ENCODE data around the gene KCNE1. TPM values are rescaled to one million over a fixed set of nuclear protein-coding genes. Genes with fewer than 3 reads are reported as not detected.

Gene KCNE1
- total RNA-seq, 3 donors from 2014 or later = 0.22 to 0.26 (median 0.25) TPM

Other genes starting within 250 kb of the KCNE1 start
- not detected for gene KCNE2, start 148.2 kb downstream of the KCNE1 start, total RNA-seq
- gene SMIM11, start 136.7 kb downstream of the KCNE1 start, total RNA-seq = 10 to 100 TPM; 22.8 to 28.9 (median 27.9) TPM
- gene SMIM34, start 88.3 kb downstream of the KCNE1 start, total RNA-seq = not detected
- gene RCAN1, start 102.9 kb upstream of the KCNE1 start, total RNA-seq = 10 to 100 TPM; 13.2 to 17.3 (median 17.3) TPM
- under 1 TPM; 0.11 to 0.38 (median 0.13) TPM for gene CLIC6, start 156.8 kb upstream of the KCNE1 start, total RNA-seq

Measured in activated T-cell treated with anti-CD3 and anti-CD28 coated beads, Interleukin-2, amount 50 U/mL, for 4 hours (primary cell).